ENCODE data around the gene SV2C.
"Not testable (repeated sequence)": the region's sequence is repeated elsewhere in the genome, so short reads cannot be mapped to it uniquely, and the experiment has no call there.

Gene SV2C

GRCh38 chr5:76366596-76366995 lies 283.4 kb downstream of the SV2C start:
- H3K4me3 ChIP-seq (ENCODE audit: low read depth, low read length): no peak overlapping the region
- TF ChIP-seq CTCF (conservative IDR thresholded peaks at IDR 0.05; ENCODE audit: low read depth, low read length): no peak
- no peak for DNase-seq (ENCODE audit: low read depth)

GRCh38 chr5:76367623-76368371 lies 284.6 kb downstream of the SV2C start:
- no peak for TF ChIP-seq CTCF (conservative IDR thresholded peaks at IDR 0.05; ENCODE audit: low read depth, low read length)
- DNase-seq (ENCODE audit: low read depth): peak; percentile 16
- H3K4me3 ChIP-seq (ENCODE audit: low read depth, low read length): no peak overlapping the region

GRCh38 chr5:76368941-76369340 lies 285.8 kb downstream of the SV2C start:
- DNase-seq (ENCODE audit: low read depth): no peak
- H3K4me3 ChIP-seq (ENCODE audit: low read depth, low read length): no peak overlapping the region
- no peak for TF ChIP-seq CTCF (conservative IDR thresholded peaks at IDR 0.05; ENCODE audit: low read depth, low read length)

- H3K4me3 ChIP-seq (ENCODE audit: low read depth, low read length); DNase-seq (ENCODE audit: low read depth): not testable (repeated sequence)
These were observed 286.5 kb downstream of the SV2C start for GRCh38 chr5:76369668-76370067.

GRCh38 chr5:76371960-76372322 lies 288.8 kb downstream of the SV2C start:
- H3K4me3 ChIP-seq (ENCODE audit: low read depth, low read length): no peak overlapping the region
- TF ChIP-seq CTCF (conservative IDR thresholded peaks at IDR 0.05; ENCODE audit: low read depth, low read length): no peak
- DNase-seq (ENCODE audit: low read depth): peak; percentile 16

GRCh38 chr5:76372323-76373054 lies 289.3 kb downstream of the SV2C start:
- TF ChIP-seq CTCF (conservative IDR thresholded peaks at IDR 0.05; ENCODE audit: low read depth, low read length): no peak
- no peak overlapping the region for H3K4me3 ChIP-seq (ENCODE audit: low read depth, low read length)
- DNase-seq (ENCODE audit: low read depth): peak; percentile 89

- H3K4me3 ChIP-seq (ENCODE audit: low read depth, low read length): no peak overlapping the region
- peak; percentile 19 for DNase-seq (ENCODE audit: low read depth)
- TF ChIP-seq CTCF (conservative IDR thresholded peaks at IDR 0.05; ENCODE audit: low read depth, low read length): no peak
These were observed 293.1 kb downstream of the SV2C start for GRCh38 chr5:76376148-76376865.

All from choroid plexus epithelial cell (primary cell).